ENCODE data around the gene CEMIP2.

CEMIP2 gene

DNA sequence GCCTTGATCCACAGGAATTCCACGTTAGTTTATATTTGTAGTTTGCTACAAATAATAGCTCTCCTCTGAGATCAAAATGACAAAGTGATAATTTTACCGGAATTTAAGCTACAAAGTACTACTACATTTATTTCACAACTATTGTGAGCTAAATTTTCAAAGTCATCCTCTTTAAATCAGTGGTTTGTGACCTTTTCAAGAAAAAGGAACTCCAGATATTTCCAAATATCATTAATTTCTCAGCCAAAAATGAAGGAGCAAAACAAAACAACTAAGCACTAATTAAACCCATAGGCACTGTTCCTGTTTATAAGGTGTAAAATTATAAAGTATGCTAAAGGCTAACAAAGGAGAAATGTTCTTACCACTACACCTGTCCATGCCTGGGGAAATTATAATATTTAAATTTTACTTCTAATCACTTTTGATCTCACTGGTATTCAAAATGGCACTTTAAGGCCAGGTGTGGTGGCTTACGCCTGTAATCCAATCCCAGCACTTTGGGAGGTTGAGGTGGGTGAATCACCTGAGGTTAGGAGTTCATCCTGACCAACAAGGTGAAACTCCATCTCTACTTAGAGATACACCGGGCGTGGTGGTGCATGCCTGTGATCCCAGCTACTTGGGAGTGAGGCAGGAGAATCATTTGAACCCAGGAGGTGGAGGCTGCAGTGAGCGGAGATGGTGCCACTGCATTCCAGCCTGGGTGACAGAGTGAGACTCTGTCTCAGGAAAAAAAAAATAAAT is 77.5 kb downstream of the CEMIP2 start:
- TF ChIP-seq, protein P1, sequence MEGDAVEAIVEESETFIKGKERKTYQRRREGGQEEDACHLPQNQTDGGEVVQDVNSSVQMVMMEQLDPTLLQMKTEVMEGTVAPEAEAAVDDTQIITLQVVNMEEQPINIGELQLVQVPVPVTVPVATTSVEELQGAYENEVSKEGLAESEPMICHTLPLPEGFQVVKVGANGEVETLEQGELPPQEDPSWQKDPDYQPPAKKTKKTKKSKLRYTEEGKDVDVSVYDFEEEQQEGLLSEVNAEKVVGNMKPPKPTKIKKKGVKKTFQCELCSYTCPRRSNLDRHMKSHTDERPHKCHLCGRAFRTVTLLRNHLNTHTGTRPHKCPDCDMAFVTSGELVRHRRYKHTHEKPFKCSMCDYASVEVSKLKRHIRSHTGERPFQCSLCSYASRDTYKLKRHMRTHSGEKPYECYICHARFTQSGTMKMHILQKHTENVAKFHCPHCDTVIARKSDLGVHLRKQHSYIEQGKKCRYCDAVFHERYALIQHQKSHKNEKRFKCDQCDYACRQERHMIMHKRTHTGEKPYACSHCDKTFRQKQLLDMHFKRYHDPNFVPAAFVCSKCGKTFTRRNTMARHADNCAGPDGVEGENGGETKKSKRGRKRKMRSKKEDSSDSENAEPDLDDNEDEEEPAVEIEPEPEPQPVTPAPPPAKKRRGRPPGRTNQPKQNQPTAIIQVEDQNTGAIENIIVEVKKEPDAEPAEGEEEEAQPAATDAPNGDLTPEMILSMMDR (IDR thresholded peaks at IDR 0.05; ENCODE audit: insufficient read depth, low read length, poor library complexity, severe bottlenecking) = no peak
- no peak for TF ChIP-seq EZH2phosphoT487 (conservative IDR thresholded peaks at IDR 0.05; ENCODE audit: low read length)
- no peaks in the 10 kb centered on the region for H3K36me3 ChIP-seq (ENCODE audit: low read length)

GRCh38 chr9:71690063-71690688 is 78.1 kb downstream of the CEMIP2 start:
- Histone ChIP-seq H3K9ac (ENCODE audit: low read length) (no peak overlapping the region), H4K20me1 (ENCODE audit: low read depth, low read length) (no peaks in the 10 kb centered on the region), H3K27me3 (ENCODE audit: low read length) (no peaks in the 10 kb centered on the region), H3K36me3 (ENCODE audit: low read length) (no peaks in the 10 kb centered on the region), H3F3A (ENCODE audit: insufficient read depth) (no peaks in the 10 kb centered on the region), H3K9me3 (ENCODE audit: insufficient read depth, low read length) (no peaks in the 10 kb centered on the region), H3K27ac (ENCODE audit: low read depth, low read length) (no peak overlapping the region), H2AFZ (ENCODE audit: low read depth, low read length, severe bottlenecking) (no peak overlapping the region), H3K79me2 (ENCODE audit: insufficient read depth, low read length) (no peaks in the 10 kb centered on the region), H3K9me2 (replicated peaks; ENCODE audit: insufficient read depth, low read length) (no peaks in the 10 kb centered on the region), H3K4me2 (ENCODE audit: low read depth, low read length, poor library complexity, severe bottlenecking) (no peak overlapping the region), H3K4me3 (ENCODE audit: insufficient read depth, low read length, poor library complexity, severe bottlenecking) (no peak overlapping the region)
- TF ChIP-seq EZH2phosphoT487 (conservative IDR thresholded peaks at IDR 0.05; ENCODE audit: low read length) = no peak
- TF ChIP-seq, protein P1 (IDR thresholded peaks at IDR 0.05; ENCODE audit: insufficient read depth, low read length, poor library complexity, severe bottlenecking) = no peak

More for the DNA sequence above, 77.5 kb downstream of the CEMIP2 start:
- Histone ChIP-seq H4K20me1 (ENCODE audit: low read depth, low read length) (no peaks in the 10 kb centered on the region), H3K4me2 (ENCODE audit: low read depth, low read length, poor library complexity, severe bottlenecking) (no peak overlapping the region), H3K9ac (ENCODE audit: low read length) (no peak overlapping the region), H3K27me3 (ENCODE audit: low read length) (no peaks in the 10 kb centered on the region), H3K4me3 (ENCODE audit: insufficient read depth, low read length, poor library complexity, severe bottlenecking) (no peak overlapping the region), H3K9me3 (ENCODE audit: insufficient read depth, low read length) (no peaks in the 10 kb centered on the region), H3K27ac (ENCODE audit: low read depth, low read length) (no peak overlapping the region), H2AFZ (ENCODE audit: low read depth, low read length, severe bottlenecking) (no peak overlapping the region), H3K79me2 (ENCODE audit: insufficient read depth, low read length) (no peaks in the 10 kb centered on the region), H3F3A (ENCODE audit: insufficient read depth) (no peaks in the 10 kb centered on the region), H3K9me2 (replicated peaks; ENCODE audit: insufficient read depth, low read length) (no peaks in the 10 kb centered on the region)

DNA sequence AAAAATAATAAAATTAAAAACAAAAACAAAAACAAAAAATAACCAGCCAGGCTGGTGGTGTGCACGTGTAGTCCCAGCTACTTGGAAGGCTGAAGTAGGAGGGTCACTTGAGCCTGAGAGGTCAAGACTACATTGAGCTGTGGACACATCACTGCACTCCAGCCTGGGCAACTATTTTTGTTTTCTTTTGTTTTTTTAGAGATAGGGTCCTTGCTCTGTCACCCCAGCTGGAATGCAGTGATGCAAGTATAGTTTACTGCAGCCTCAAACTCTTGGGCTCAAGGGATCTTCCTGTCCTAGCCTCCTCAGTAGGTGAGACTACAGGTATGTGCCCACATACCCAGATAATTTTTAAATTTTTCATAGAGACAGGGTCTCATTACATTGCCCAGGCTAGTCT is 80.6 kb downstream of the CEMIP2 start:
- no peaks in the 10 kb centered on the region for H3K27me3 ChIP-seq (ENCODE audit: low read length)
- H3K36me3 ChIP-seq (ENCODE audit: low read length) = no peaks in the 10 kb centered on the region
- H3K4me3 ChIP-seq (ENCODE audit: insufficient read depth, low read length, poor library complexity, severe bottlenecking) = no peak overlapping the region
- H3K4me2 ChIP-seq (ENCODE audit: low read depth, low read length, poor library complexity, severe bottlenecking) = no peak overlapping the region
- H3K9ac ChIP-seq (ENCODE audit: low read length) = no peak overlapping the region
- no peaks in the 10 kb centered on the region for H3F3A ChIP-seq (ENCODE audit: insufficient read depth)
- TF ChIP-seq, protein P1 (IDR thresholded peaks at IDR 0.05; ENCODE audit: insufficient read depth, low read length, poor library complexity, severe bottlenecking) = no peak
- TF ChIP-seq EZH2phosphoT487 (conservative IDR thresholded peaks at IDR 0.05; ENCODE audit: low read length) = no peak
- no peaks in the 10 kb centered on the region for H3K9me2 ChIP-seq (replicated peaks; ENCODE audit: insufficient read depth, low read length)
- no peak overlapping the region for H3K27ac ChIP-seq (ENCODE audit: low read depth, low read length)
- no peaks in the 10 kb centered on the region for H4K20me1 ChIP-seq (ENCODE audit: low read depth, low read length)
- H3K9me3 ChIP-seq (ENCODE audit: insufficient read depth, low read length) = no peaks in the 10 kb centered on the region
- no peak overlapping the region for H2AFZ ChIP-seq (ENCODE audit: low read depth, low read length, severe bottlenecking)
- no peaks in the 10 kb centered on the region for H3K79me2 ChIP-seq (ENCODE audit: insufficient read depth, low read length)

Measured in SU-DHL-6 (cell line).